Activated CD8-positive, alpha-beta T cell treated with anti-CD3 and anti-CD28 coated beads for 36 hours (primary cell): ENCODE measurements around the gene NARS2. TPM values are rescaled to one million over a fixed set of nuclear protein-coding genes. Genes with fewer than 3 reads are reported as not detected.

Experiments used
- ATAC-seq: fragments of 200-7000 bp; cut with Tn5 transposase; one replicate; pipeline ENCODE4 v1.10.0; 2021; ENCODE audit warnings: mild to moderate bottlenecking, moderate library complexity
- CTCF ChIA-PET: fragments of 350-600 bp; sonication (Branson Sonifier 250); formaldehyde crosslinking; loops from one replicate; lab custom pipeline; 2021; ENCODE audit warnings: antibody characterized with exemption; lab: Charles Lee
- POLR2A ChIA-PET: fragments of 350-600 bp; sonication (Branson Sonifier 250); formaldehyde crosslinking; loops from one replicate; lab custom pipeline; 2021; ENCODE audit warnings: antibody characterized with exemption; lab: Charles Lee
- DNase-seq: peaks from one replicate; pipeline ENCODE4 v3.0.0-alpha.2; 2020
- H3K27ac Mint-ChIP-seq: one replicate; pipeline ENCODE4 v1.8.0; 2021; ENCODE audit warnings: mild to moderate bottlenecking, mixed read lengths
- H3K27me3 Mint-ChIP-seq: one replicate; pipeline ENCODE4 v1.8.0; 2021; ENCODE audit warnings: mixed read lengths
- H3K36me3 Mint-ChIP-seq: one replicate; pipeline ENCODE4 v1.8.0; 2021; ENCODE audit warnings: low read depth, mixed read lengths
- H3K4me1 Mint-ChIP-seq: one replicate; pipeline ENCODE4 v1.8.0; 2021; ENCODE audit warnings: low read depth, mixed read lengths
- H3K4me3 Mint-ChIP-seq: one replicate; pipeline ENCODE4 v1.8.0; 2021; ENCODE audit warnings: mild to moderate bottlenecking, moderate library complexity, mixed read lengths
- H3K9me3 Mint-ChIP-seq: one replicate; pipeline ENCODE4 v1.8.0; 2021; ENCODE audit warnings: mixed read lengths
- intact Hi-C: fragments of 100-400 bp; cut with micrococcal nuclease; formaldehyde crosslinking; loops from one replicate; pipeline ENCODE4 v1.10.0; 2022
- total RNA-seq, 2 experiments: library from RNA; stranded (reverse); gene quantifications; one replicate each; pipeline ENCODE4 v1.2.3, GENCODE V29; 2021
- TF ChIP-seq, protein P1 (sequence below): fragments of 200-600 bp; IDR thresholded peaks from one replicate; pipeline ENCODE4 v1.8.0; 2022; ENCODE audit warnings: antibody characterized with exemption, mild to moderate bottlenecking

Gene NARS2
- total RNA-seq, 2 experiments from 2014 or later: 26.2 to 32.1 TPM

DNA sequence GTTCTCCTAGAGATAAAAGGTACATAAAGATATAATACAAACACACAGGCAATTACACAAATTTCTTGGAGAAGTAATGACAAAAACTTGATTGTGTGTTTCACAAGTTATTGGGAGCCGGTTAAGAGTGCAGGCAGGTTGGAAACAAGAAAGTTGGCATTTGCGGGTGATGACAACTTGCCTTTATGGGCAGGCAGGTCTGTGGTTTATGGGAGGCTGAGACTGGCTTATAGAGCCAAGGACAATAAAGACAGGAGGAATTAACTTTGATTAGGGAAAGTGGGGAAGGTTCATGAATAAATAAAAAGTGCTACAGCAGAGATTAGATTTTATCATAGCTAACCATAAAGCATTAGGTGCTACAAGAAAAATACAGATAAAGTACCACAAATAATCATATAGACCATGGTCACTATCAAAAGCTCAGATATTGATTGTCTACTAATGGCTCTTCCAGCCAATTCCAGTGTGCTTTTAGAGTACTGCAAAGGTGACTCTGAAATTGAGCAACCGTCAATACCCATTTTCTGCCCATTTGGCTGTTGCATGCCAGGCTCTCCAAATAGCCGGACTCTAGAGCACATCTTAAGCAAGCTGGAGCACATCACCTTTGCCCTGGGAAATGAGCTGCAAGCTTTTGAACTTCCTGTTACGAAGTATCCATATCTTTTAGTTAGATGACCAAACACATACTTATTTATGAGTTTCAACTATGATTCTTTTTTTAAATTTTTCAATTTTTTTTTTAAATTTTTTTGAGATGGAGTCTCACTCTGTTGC, 123.1 kb downstream of the NARS2 start:
- Mint-ChIP-seq H3K27ac (no peak overlapping the region), H3K36me3 (peaks cover 9% of the 10 kb centered on the region), H3K4me1 (peaks cover 8% of the 10 kb centered on the region), H3K4me3 (no peak overlapping the region), H3K27me3 (no peaks in the 10 kb centered on the region), H3K9me3 (no peaks in the 10 kb centered on the region)
- DNase-seq (no peak), ATAC-seq (no peak)
- intact Hi-C loops: no loop called here
- CTCF ChIA-PET: interaction anchor here (0.9 to 1.7 kb wide), 2 partner anchors 12 to 113 kb away, joined by 3 to 8 read pairs; no protein-coding TSS in a partner anchor
- POLR2A ChIA-PET: interaction anchor here (1.3 kb wide), 1 partner anchor 12 kb away, joined by 3 read pairs; no protein-coding TSS in a partner anchor
- TF ChIP-seq, protein P1, sequence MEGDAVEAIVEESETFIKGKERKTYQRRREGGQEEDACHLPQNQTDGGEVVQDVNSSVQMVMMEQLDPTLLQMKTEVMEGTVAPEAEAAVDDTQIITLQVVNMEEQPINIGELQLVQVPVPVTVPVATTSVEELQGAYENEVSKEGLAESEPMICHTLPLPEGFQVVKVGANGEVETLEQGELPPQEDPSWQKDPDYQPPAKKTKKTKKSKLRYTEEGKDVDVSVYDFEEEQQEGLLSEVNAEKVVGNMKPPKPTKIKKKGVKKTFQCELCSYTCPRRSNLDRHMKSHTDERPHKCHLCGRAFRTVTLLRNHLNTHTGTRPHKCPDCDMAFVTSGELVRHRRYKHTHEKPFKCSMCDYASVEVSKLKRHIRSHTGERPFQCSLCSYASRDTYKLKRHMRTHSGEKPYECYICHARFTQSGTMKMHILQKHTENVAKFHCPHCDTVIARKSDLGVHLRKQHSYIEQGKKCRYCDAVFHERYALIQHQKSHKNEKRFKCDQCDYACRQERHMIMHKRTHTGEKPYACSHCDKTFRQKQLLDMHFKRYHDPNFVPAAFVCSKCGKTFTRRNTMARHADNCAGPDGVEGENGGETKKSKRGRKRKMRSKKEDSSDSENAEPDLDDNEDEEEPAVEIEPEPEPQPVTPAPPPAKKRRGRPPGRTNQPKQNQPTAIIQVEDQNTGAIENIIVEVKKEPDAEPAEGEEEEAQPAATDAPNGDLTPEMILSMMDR: no peak

DNA sequence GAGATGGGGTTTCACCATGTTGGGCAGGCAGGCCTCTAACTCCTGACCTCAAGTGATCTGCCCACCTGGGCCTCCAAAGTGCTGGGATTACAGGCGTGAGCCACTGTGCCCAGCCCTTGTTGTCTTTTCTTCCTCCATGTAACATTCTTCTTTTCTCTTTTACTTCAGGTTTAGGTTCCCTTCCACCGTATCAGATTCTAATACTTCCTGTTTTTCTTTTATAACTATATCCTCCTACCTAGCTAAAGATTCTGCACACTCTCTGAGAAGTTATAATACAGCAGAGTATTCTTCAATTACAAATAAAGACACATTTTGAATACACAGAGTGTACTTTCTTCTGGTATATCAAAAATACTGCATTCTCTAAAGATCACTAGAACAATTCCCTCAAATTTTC, 123.8 kb downstream of the NARS2 start:
- Mint-ChIP-seq H3K36me3 (peaks cover 9% of the 10 kb centered on the region), H3K4me1 (peaks cover 8% of the 10 kb centered on the region), H3K9me3 (no peaks in the 10 kb centered on the region), H3K4me3 (no peak overlapping the region), H3K27me3 (no peaks in the 10 kb centered on the region), H3K27ac (no peak overlapping the region)
- intact Hi-C loops: no loop called here
- ChIA-PET CTCF (no interaction called here), POLR2A (interaction anchor here (1.3 kb wide), 1 partner anchor 13 kb away, joined by 3 read pairs; no protein-coding TSS in a partner anchor)
- ATAC-seq: no peak
- TF ChIP-seq, protein P1: no peak
- DNase-seq: no peak

- no peak for DNase-seq
- no peak overlapping the region for H3K4me3 Mint-ChIP-seq
- H3K36me3 Mint-ChIP-seq: peaks cover 4% of the 10 kb centered on the region
- TF ChIP-seq, protein P1: no peak
- ATAC-seq: no peak
- H3K4me1 Mint-ChIP-seq: peaks cover 8% of the 10 kb centered on the region
- CTCF ChIA-PET: no interaction called here
- POLR2A ChIA-PET: interaction anchor here (0.6 kb wide), 1 partner anchor 157 kb away, joined by 3 read pairs; no protein-coding TSS in a partner anchor
- H3K27me3 Mint-ChIP-seq: no peaks in the 10 kb centered on the region
- intact Hi-C loops: no loop called here
- no peak overlapping the region for H3K27ac Mint-ChIP-seq
- no peaks in the 10 kb centered on the region for H3K9me3 Mint-ChIP-seq
Measured at GRCh38 chr11:78449866-78450265, 124.8 kb downstream of the NARS2 start.

DNA sequence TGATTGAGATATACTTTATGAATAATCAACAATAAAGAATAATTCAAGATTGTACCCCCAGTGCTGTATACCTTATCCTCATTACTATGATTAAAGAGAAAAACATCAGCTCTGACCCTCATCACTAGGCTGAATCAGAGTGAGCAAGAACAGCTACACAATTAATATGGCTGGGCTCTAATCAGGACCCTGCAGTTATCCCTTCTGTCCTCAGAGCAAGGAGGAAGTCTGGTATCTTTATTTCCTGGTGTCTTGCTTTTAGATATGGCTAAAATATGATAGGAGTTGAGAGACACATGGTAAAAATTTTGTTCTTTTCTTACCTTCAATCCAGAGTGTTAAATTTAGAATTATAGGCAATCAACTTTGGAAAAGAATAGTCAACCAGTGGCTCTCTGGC, 128.5 kb downstream of the NARS2 start:
- Mint-ChIP-seq H3K4me3 (no peak overlapping the region), H3K4me1 (no peaks in the 10 kb centered on the region), H3K27me3 (no peaks in the 10 kb centered on the region), H3K36me3 (peaks cover 12% of the 10 kb centered on the region), H3K27ac (no peak overlapping the region), H3K9me3 (no peaks in the 10 kb centered on the region)
- POLR2A ChIA-PET: no interaction called here
- ATAC-seq (no peak), DNase-seq (no peak)
- TF ChIP-seq, protein P1: no peak
- CTCF ChIA-PET: interaction anchor here (1.8 kb wide), 1 partner anchor 118 kb away, joined by 6 read pairs; no protein-coding TSS in a partner anchor
- intact Hi-C loops: no loop called here

- no peaks in the 10 kb centered on the region for H3K27me3 Mint-ChIP-seq
- H3K27ac Mint-ChIP-seq: no peak overlapping the region
- H3K9me3 Mint-ChIP-seq: no peaks in the 10 kb centered on the region
- no peak overlapping the region for H3K4me3 Mint-ChIP-seq
- POLR2A ChIA-PET: no interaction called here
- no peak for ATAC-seq
- CTCF ChIA-PET: interaction anchor here (1.5 kb wide), 1 partner anchor 11 kb away, joined by 3 read pairs; no protein-coding TSS in a partner anchor
- intact Hi-C loops: no loop called here
- TF ChIP-seq, protein P1: no peak
- peaks cover 17% of the 10 kb centered on the region for H3K36me3 Mint-ChIP-seq
- H3K4me1 Mint-ChIP-seq: no peaks in the 10 kb centered on the region
- DNase-seq: no peak
Measured at GRCh38 chr11:78444726-78445125, 129.9 kb downstream of the NARS2 start.
